ENCODE data around the gene UBR4. TPM values are rescaled to one million over a fixed set of nuclear protein-coding genes. Genes with fewer than 3 reads are reported as not detected.

UBR4 gene
- total and polyA plus RNA-seq, 2 experiments from 2014 or later, result 140 to 175 TPM

DNA sequence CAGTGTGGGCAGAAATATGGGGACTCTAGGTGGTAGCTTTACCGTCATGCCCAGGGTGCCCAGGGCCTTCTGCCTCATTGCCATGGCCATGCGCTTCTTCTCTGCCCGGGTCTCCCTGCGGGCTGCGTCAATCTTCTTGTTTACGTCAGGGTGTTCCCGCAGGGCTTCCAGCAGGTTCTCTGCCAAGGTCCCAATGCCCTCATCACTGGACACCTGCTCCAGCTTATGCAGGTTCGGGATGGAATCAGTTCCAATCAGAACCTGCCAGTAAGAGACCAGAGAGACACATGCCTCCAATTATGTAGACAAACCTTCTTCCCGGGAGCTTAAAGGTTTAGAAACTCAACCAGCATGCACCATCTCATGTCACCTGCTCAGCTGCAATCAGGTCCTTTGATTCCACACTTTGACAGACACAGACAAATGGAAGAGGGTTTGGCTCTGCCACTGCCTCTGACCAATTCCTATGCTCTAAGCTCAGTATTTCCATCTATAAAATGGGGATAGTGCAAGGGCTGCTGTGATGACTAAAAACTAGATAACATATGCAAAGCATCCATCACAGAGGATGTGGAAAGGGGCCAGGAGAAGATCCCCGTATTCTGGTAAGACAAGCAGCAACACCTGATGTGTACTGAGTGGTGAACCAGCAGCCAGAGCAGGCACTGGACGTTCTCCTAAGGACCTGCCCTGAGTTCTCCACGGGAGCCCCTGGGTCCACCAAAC lies 121.2 kb downstream of the UBR4 start:
- H3K79me2 ChIP-seq, result peaks cover 3% of the 10 kb centered on the region
- H3K36me3 ChIP-seq (replicated peaks; ENCODE audit: insufficient read depth, low read depth), result peaks cover 6% of the 10 kb centered on the region
- no peak for TF ChIP-seq EZH2 (IDR thresholded peaks at IDR 0.05; ENCODE audit: borderline replicate concordance)
- TF ChIP-seq CTCF (IDR thresholded peaks at IDR 0.05; ENCODE audit: poor library complexity), result no peak
- TF ChIP-seq EZH2phosphoT487 (IDR thresholded peaks at IDR 0.05; ENCODE audit: low read depth, severe bottlenecking, unreplicated experiment), result no peak
- peaks cover 3% of the 10 kb centered on the region for H4K20me1 ChIP-seq (ENCODE audit: insufficient read depth, poor library complexity, severe bottlenecking)
- no peak overlapping the region for H3K27ac ChIP-seq
- H3K27me3 ChIP-seq, result no peaks in the 10 kb centered on the region
- 97% methylated on average over 12 of the region's 12 CpGs for WGBS (ENCODE audit: low lambda C conversion rate, missing lambda C conversion rate)
- H3K4me1 ChIP-seq (ENCODE audit: insufficient read depth), result peaks cover 20% of the 10 kb centered on the region
- H3K9me3 ChIP-seq (ENCODE audit: low read depth), result no peaks in the 10 kb centered on the region
- H3K4me2 ChIP-seq, result no peak overlapping the region
- DNase-seq (ENCODE audit: low spot score), result no peak
- H3K4me3 ChIP-seq, result no peak overlapping the region
- no peaks in the 10 kb centered on the region for H3K9me2 ChIP-seq (replicated peaks; ENCODE audit: insufficient read depth)
- H2AFZ ChIP-seq, result no peak overlapping the region

DNA sequence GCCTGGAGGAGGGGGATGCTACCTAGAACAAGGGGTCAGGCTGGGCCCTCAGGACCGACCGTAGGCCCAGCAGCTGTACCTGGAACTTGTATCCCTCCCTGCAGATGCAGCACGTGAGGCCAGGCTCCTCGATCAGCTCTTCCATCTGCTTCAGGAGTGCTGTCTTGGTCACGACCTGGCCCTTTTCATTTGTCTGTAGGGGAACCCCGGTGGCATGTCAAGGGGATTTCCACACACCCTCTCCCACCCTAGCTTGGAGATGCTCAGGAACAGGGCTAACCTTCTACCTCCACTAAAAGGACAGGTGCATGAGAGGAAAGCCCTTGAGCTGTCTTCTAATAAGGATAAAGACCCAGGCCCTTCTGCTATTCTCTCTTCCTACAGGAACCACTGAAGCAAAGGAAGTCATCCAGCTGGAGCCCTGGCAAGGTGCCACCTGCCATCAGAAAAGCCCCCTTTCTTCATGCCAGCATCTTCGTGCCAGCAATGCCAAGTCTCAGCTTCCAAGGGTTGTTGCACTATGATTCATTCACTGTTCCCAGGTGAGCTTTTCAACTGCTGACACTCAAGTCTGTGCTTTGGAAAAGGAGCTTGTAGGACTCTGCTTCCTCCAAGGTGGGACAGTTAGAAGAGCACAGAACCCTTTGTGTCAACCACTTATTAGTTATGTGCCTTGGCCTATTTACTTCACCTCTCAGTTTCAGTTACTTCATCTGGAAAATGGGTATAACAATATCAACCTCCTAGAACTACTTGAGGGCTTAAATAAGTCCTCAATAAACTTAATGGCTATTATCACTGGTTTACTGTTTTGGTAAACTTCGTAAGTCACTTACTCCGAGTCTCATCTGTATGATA lies 122.1 kb downstream of the UBR4 start:
- no peaks in the 10 kb centered on the region for H3K27me3 ChIP-seq
- TF ChIP-seq CTCF (IDR thresholded peaks at IDR 0.05; ENCODE audit: poor library complexity) (no peak), EZH2phosphoT487 (IDR thresholded peaks at IDR 0.05; ENCODE audit: low read depth, severe bottlenecking, unreplicated experiment) (no peak), EZH2 (IDR thresholded peaks at IDR 0.05; ENCODE audit: borderline replicate concordance) (no peak)
- H4K20me1 ChIP-seq (ENCODE audit: insufficient read depth, poor library complexity, severe bottlenecking), result peaks cover 3% of the 10 kb centered on the region
- no peak overlapping the region for H2AFZ ChIP-seq
- 92% methylated on average over 9 of the region's 9 CpGs for WGBS (ENCODE audit: low lambda C conversion rate, missing lambda C conversion rate)
- H3K9me3 ChIP-seq (ENCODE audit: low read depth), result no peaks in the 10 kb centered on the region
- peaks cover 20% of the 10 kb centered on the region for H3K4me1 ChIP-seq (ENCODE audit: insufficient read depth)
- no peak overlapping the region for H3K4me2 ChIP-seq
- H3K4me3 ChIP-seq, result no peak overlapping the region
- peaks cover 3% of the 10 kb centered on the region for H3K79me2 ChIP-seq
- DNase-seq (ENCODE audit: low spot score), result no peak
- H3K27ac ChIP-seq, result peak overlapping the region; percentile 65
- no peaks in the 10 kb centered on the region for H3K9me2 ChIP-seq (replicated peaks; ENCODE audit: insufficient read depth)
- H3K36me3 ChIP-seq (replicated peaks; ENCODE audit: insufficient read depth, low read depth), result peaks cover 6% of the 10 kb centered on the region

- no peaks in the 10 kb centered on the region for H3K9me3 ChIP-seq (ENCODE audit: low read depth)
- peaks cover 3% of the 10 kb centered on the region for H3K79me2 ChIP-seq
- TF ChIP-seq EZH2 (IDR thresholded peaks at IDR 0.05; ENCODE audit: borderline replicate concordance) (no peak), EZH2phosphoT487 (IDR thresholded peaks at IDR 0.05; ENCODE audit: low read depth, severe bottlenecking, unreplicated experiment) (no peak), CTCF (IDR thresholded peaks at IDR 0.05; ENCODE audit: poor library complexity) (no peak)
- H4K20me1 ChIP-seq (ENCODE audit: insufficient read depth, poor library complexity, severe bottlenecking), result peaks cover 3% of the 10 kb centered on the region
- no peaks in the 10 kb centered on the region for H3K27me3 ChIP-seq
- H3K4me2 ChIP-seq, result no peak overlapping the region
- peak; percentile 57 for DNase-seq (ENCODE audit: low spot score)
- no peaks in the 10 kb centered on the region for H3K36me3 ChIP-seq (replicated peaks; ENCODE audit: insufficient read depth, low read depth)
- H3K4me3 ChIP-seq, result no peak overlapping the region
- no peaks in the 10 kb centered on the region for H3K9me2 ChIP-seq (replicated peaks; ENCODE audit: insufficient read depth)
- H3K27ac ChIP-seq, result peak overlapping the region; percentile 65
- H2AFZ ChIP-seq, result no peak overlapping the region
- WGBS (ENCODE audit: low lambda C conversion rate, missing lambda C conversion rate), result 77% methylated on average over 6 of the region's 6 CpGs
- peaks cover 20% of the 10 kb centered on the region for H3K4me1 ChIP-seq (ENCODE audit: insufficient read depth)
Measured at GRCh38 chr1:19087017-19087736, 122.9 kb downstream of the UBR4 start.
